Panc1 (cell line): ENCODE measurements around the gene ACOT13. TPM values are rescaled to one million over a fixed set of nuclear protein-coding genes. Genes with fewer than 3 reads are reported as not detected.

Experiments used
- ATAC-seq: fragments of 200-7000 bp; cut with Tn5 transposase; 2 replicates; pipeline ENCODE4 v1.9.1; 2020; ENCODE audit warnings: mild to moderate bottlenecking, moderate library complexity
- BruUV-seq: library from RNA; stranded (reverse); fragments of 400-500 nt; replicated peaks from 2 replicates; lab custom pipeline; 2021; lab: Mats Ljungman, UMichigan
- CTCF ChIA-PET: fragments of 300-600 bp; sonication (Branson Sonifier 250); formaldehyde crosslinking; loops from one replicate; lab custom pipeline; 2022; ENCODE audit warnings: antibody characterized with exemption; lab: Charles Lee
- POLR2A ChIA-PET: fragments of 300-600 bp; sonication (Branson Sonifier 250); formaldehyde crosslinking; loops from one replicate; lab custom pipeline; 2022; ENCODE audit warnings: antibody characterized with exemption; lab: Charles Lee
- DNase-seq: peaks from one replicate; pipeline ENCODE4 v3.0.0-alpha.2; 2010; ENCODE audit warnings: low read depth, low spot score
- H3K27ac ChIP-seq: 2 replicates; pipeline ENCODE4 v1.5.1; 2011; ENCODE audit warnings: mild to moderate bottlenecking, low read length, inconsistent platforms
- H3K27me3 ChIP-seq: fragments of 200-500 bp; sonication (Bioruptor generic); 2 replicates; pipeline ENCODE4 v1.6.0; 2014; ENCODE audit warnings: low read length, inconsistent platforms; ENCODE audit not compliant: control insufficient read depth, insufficient read depth
- H3K36me3 ChIP-seq: fragments of 200-500 bp; sonication (Bioruptor generic); 2 replicates; pipeline ENCODE4 v1.5.1; 2014; ENCODE audit warnings: inconsistent platforms, mild to moderate bottlenecking, low read length, moderate library complexity; ENCODE audit not compliant: control insufficient read depth, insufficient read depth
- H3K4me1 ChIP-seq: 2 replicates; pipeline ENCODE4 v1.5.1; 2011; ENCODE audit warnings: inconsistent platforms, mild to moderate bottlenecking, low read length, moderate library complexity; ENCODE audit not compliant: control insufficient read depth, insufficient read depth
- H3K4me3 ChIP-seq, 2 experiments: 2 replicates each; pipeline ENCODE4 v1.5.1; 2011 to 2012; ENCODE audit warnings: low read depth in 2 of 2, low read length in 2 of 2, mild to moderate bottlenecking in 2 of 2, inconsistent platforms in 1 of 2, moderate library complexity in 1 of 2
- H3K9me3 ChIP-seq: fragments of 200-500 bp; sonication (Bioruptor generic); 2 replicates; pipeline ENCODE4 v1.5.1; 2014; ENCODE audit warnings: low read depth, mild to moderate bottlenecking, inconsistent platforms, low read length, moderate library complexity; ENCODE audit not compliant: control insufficient read depth, insufficient read depth
- CTCF ChIP-seq: fragments of 450-650 bp; IDR thresholded peaks from 2 replicates; pipeline ENCODE4 v1.5.1; 2017; ENCODE audit warnings: mild to moderate bottlenecking
- POLR2AphosphoS5 ChIP-seq: IDR thresholded peaks from 2 replicates; pipeline ENCODE4 v1.6.1; 2012; ENCODE audit warnings: mild to moderate bottlenecking, low read depth, low read length, moderate library complexity
- REST ChIP-seq, 2 experiments: IDR thresholded peaks; 2 replicates each; pipeline ENCODE4 v1.6.1; 2011 to 2012; ENCODE audit warnings: low read depth in 2 of 2, control low read depth in 1 of 2, low read length in 1 of 2, mild to moderate bottlenecking in 1 of 2, moderate library complexity in 1 of 2; ENCODE audit not compliant: insufficient read depth in 1 of 2
- SIN3A ChIP-seq: IDR thresholded peaks from 2 replicates; pipeline ENCODE4 v1.6.1; 2012; ENCODE audit warnings: low read depth, mild to moderate bottlenecking, low read length, moderate library complexity, borderline replicate concordance; ENCODE audit not compliant: insufficient read depth
- TCF7L2 ChIP-seq: IDR thresholded peaks from 2 replicates; pipeline ENCODE4 v1.6.1; 2011; ENCODE audit warnings: mild to moderate bottlenecking, low read depth, low read length, inconsistent platforms
- in situ Hi-C: cut with HindIII; loops from 2 replicates; pipeline ENCODE4 v1.10.0; 2016; ENCODE audit warnings: low sequenced_read_pairs, low pct_unique_long_range_greater_than_20kb
- intact Hi-C: fragments of 100-400 bp; cut with micrococcal nuclease; formaldehyde crosslinking; loops from one replicate; pipeline ENCODE4 v1.10.0; 2022; ENCODE audit not compliant: unreplicated experiment
- total RNA-seq: library from RNA; stranded (reverse); gene quantifications from one replicate; pipeline ENCODE4 v1.2.1, GENCODE V29; 2021; ENCODE audit not compliant: unreplicated experiment

Gene ACOT13
- total RNA-seq, 1 experiment from 2014 or later, result 31.6 TPM

- Histone ChIP-seq H3K4me1 (peaks cover 3% of the 10 kb centered on the region; the same call in 1 of the 2 replicates), H3K9me3 (no peaks in the 10 kb centered on the region), H3K36me3 (no peaks in the 10 kb centered on the region), H3K27ac (no peak overlapping the region), H3K27me3 (no peaks in the 10 kb centered on the region), H3K4me3 (no peak overlapping the region)
- DNase-seq, result no peak
- BruUV-seq, result no TSS peak
- in situ Hi-C loops, result no loop called here
- POLR2A ChIA-PET, result no interaction called here
- ATAC-seq, result no peak
- CTCF ChIA-PET, result interaction anchor here (0.6 kb wide), 1 partner anchor 194 kb away, joined by 7 read pairs; no protein-coding TSS in a partner anchor
- intact Hi-C loops, result no loop called here
- TF ChIP-seq SIN3A, result no peak
- no peak for TF ChIP-seq TCF7L2
- no peak for TF ChIP-seq CTCF
- no peak for TF ChIP-seq POLR2AphosphoS5
- no peak for TF ChIP-seq REST (IDR thresholded peaks at IDR 0.05; ENCODE audit: insufficient read depth in 1 of 2, low read depth in 2 of 2, low read length in 1 of 2)
Measured at GRCh38 chr6:24686408-24686807, 19.5 kb downstream of the ACOT13 start.

GRCh38 chr6:24686946-24687345 is 20.1 kb downstream of the ACOT13 start:
- intact Hi-C loops, result no loop called here
- TF ChIP-seq TCF7L2 (no peak), POLR2AphosphoS5 (no peak), REST (IDR thresholded peaks at IDR 0.05; ENCODE audit: insufficient read depth in 1 of 2, low read depth in 2 of 2, low read length in 1 of 2) (no peak), CTCF (no peak), SIN3A (no peak)
- DNase-seq (no peak), ATAC-seq (no peak)
- in situ Hi-C loops, result no loop called here
- BruUV-seq, result no TSS peak
- Histone ChIP-seq H3K36me3 (no peaks in the 10 kb centered on the region), H3K4me1 (peaks cover 3% of the 10 kb centered on the region; the same call in 1 of the 2 replicates), H3K27me3 (no peaks in the 10 kb centered on the region), H3K27ac (no peak overlapping the region), H3K4me3 (no peak overlapping the region), H3K9me3 (no peaks in the 10 kb centered on the region)
- CTCF ChIA-PET, result interaction anchor here (0.6 kb wide), 1 partner anchor 195 kb away, joined by 7 read pairs; no protein-coding TSS in a partner anchor
- POLR2A ChIA-PET, result no interaction called here
